Caco-2 (cell line): ENCODE data around the gene CPB2. TPM values are rescaled to one million over a fixed set of nuclear protein-coding genes. Genes with fewer than 3 reads are reported as not detected.

Experiments
- BruUV-seq: library from RNA; stranded (reverse); fragments of 400-500 nt; replicated peaks from 2 replicates; lab custom pipeline; 2021; lab: Mats Ljungman, UMichigan
- CTCF ChIA-PET: fragments of 300-600 bp; sonication (Branson Sonifier 250); formaldehyde crosslinking; loops from one replicate; lab custom pipeline; 2022; ENCODE audit warnings: antibody characterized with exemption; lab: Charles Lee
- POLR2A ChIA-PET: fragments of 300-600 bp; sonication (Branson Sonifier 250); formaldehyde crosslinking; loops from one replicate; lab custom pipeline; 2022; ENCODE audit warnings: antibody characterized with exemption; lab: Charles Lee
- DNase-seq, 2 experiments: peaks; one replicate each; pipeline versions ENCODE4 v3.0.0 to v3.0.0-alpha.2; 2020 to 2022
- H3K27me3 ChIP-seq: replicated peaks from 2 replicates; pipeline ENCODE4 v1.6.0; 2011; ENCODE audit warnings: low read length; ENCODE audit not compliant: control insufficient read depth, insufficient read depth
- H3K36me3 ChIP-seq: 2 replicates; pipeline ENCODE4 v1.5.1; 2011; ENCODE audit warnings: low read length; ENCODE audit not compliant: control insufficient read depth, insufficient read depth
- H3K4me1 ChIP-seq: fragments of 250-450 bp; sonication (Bioruptor Pico); 2 replicates; pipeline ENCODE4 v1.5.1; 2020; ENCODE audit warnings: mild to moderate bottlenecking
- H3K4me3 ChIP-seq: 2 replicates; pipeline ENCODE4 v1.5.1; 2011; ENCODE audit warnings: low read depth, mild to moderate bottlenecking, control low read depth, low read length
- H3K9me3 ChIP-seq: fragments of 250-450 bp; sonication (Bioruptor Pico); 2 replicates; pipeline ENCODE4 v1.5.1; 2020; ENCODE audit warnings: mild to moderate bottlenecking, moderate library complexity
- H3K27ac Mint-ChIP-seq: one replicate; pipeline ENCODE4 v1.8.0; 2022; ENCODE audit warnings: mixed read lengths; ENCODE audit not compliant: unreplicated experiment
- H3K27me3 Mint-ChIP-seq: one replicate; pipeline ENCODE4 v1.8.0; 2022; ENCODE audit warnings: mixed read lengths; ENCODE audit not compliant: insufficient read depth, unreplicated experiment
- H3K36me3 Mint-ChIP-seq: one replicate; pipeline ENCODE4 v1.8.0; 2022; ENCODE audit warnings: mild to moderate bottlenecking, mixed read lengths; ENCODE audit not compliant: insufficient read depth, unreplicated experiment
- H3K4me1 Mint-ChIP-seq: one replicate; pipeline ENCODE4 v1.8.0; 2022; ENCODE audit warnings: low read depth, mixed read lengths; ENCODE audit not compliant: unreplicated experiment
- H3K4me3 Mint-ChIP-seq: one replicate; pipeline ENCODE4 v1.8.0; 2022; ENCODE audit warnings: mild to moderate bottlenecking, moderate library complexity, mixed read lengths; ENCODE audit not compliant: unreplicated experiment
- H3K9me3 Mint-ChIP-seq: one replicate; pipeline ENCODE4 v1.8.0; 2022; ENCODE audit warnings: mixed read lengths; ENCODE audit not compliant: unreplicated experiment
- CTCF ChIP-seq, 2 experiments: fragments of 200-600 bp in 1 of 2; IDR thresholded peaks; 1 replicate in 1 of 2; 2 replicates in 1 of 2; pipeline versions ENCODE4 v1.5.1 to v1.8.0; 2011 to 2022; ENCODE audit warnings: antibody characterized with exemption in 1 of 2, control low read depth in 1 of 2, inconsistent platforms in 1 of 2, low read depth in 1 of 2, low read length in 1 of 2, mild to moderate bottlenecking in 1 of 2, moderate library complexity in 1 of 2; ENCODE audit not compliant: insufficient read depth in 1 of 2, severe bottlenecking in 1 of 2, unreplicated experiment in 1 of 2
- intact Hi-C: fragments of 100-400 bp; cut with micrococcal nuclease; formaldehyde crosslinking; loops from one replicate; pipeline ENCODE4 v1.10.0; 2022; ENCODE audit not compliant: unreplicated experiment
- total RNA-seq: library from RNA; stranded (reverse); gene quantifications from 2 replicates; pipeline ENCODE4 v1.2.3, GENCODE V29; 2022

Gene CPB2
- total RNA-seq, 1 experiment from 2014 or later, result 0.18 TPM

DNA sequence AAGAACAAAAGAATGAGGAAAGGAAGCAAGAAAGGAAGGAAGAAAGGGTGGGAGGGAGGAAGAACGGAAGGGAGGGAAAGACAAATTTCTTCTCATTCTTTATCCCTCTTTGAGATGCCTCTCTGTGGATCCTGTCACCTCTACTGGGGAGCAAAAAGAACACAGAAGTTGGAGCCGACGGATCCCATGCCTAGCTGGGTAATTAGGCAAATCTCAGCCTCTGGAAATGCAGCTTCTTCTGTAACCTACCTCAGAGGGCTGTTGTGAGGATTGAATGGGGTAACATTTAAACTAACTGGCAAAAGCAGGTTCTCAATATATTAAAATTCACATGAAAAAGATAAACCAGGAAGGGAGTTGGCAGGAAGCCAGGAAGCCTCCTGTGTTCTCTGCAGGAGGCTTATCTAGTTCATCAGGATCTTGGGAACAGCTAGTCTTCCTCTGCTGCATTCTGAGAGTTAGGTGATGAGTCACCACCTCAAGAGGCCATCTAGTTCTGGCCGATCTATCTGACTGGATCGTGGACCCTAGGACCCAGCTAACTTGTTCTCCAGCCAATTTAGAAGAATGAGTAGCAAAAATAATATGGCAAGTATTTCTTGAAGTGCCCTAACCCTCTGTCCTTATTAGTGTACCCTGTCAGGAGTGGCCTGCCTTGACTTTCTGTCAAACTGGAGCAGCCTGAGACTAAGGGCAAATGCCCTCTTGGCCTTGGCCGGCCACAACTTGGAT, 15.2 kb upstream of the CPB2 start:
- TF ChIP-seq CTCF (IDR thresholded peaks at IDR 0.05; ENCODE audit: insufficient read depth in 1 of 2, low read depth in 1 of 2, low read length in 1 of 2, severe bottlenecking in 1 of 2, unreplicated experiment in 1 of 2), result no peak
- H3K27me3 ChIP-seq, result no peaks in the 10 kb centered on the region
- no TSS peak for BruUV-seq
- H3K4me1 Mint-ChIP-seq, result no peaks in the 10 kb centered on the region
- H3K4me3 Mint-ChIP-seq, result no peak overlapping the region
- H3K27me3 Mint-ChIP-seq, result peaks cover 3% of the 10 kb centered on the region
- H3K9me3 Mint-ChIP-seq, result no peaks in the 10 kb centered on the region
- intact Hi-C loops, result no loop called here
- no peaks in the 10 kb centered on the region for H3K9me3 ChIP-seq
- DNase-seq, result no peak
- no peaks in the 10 kb centered on the region for H3K36me3 ChIP-seq
- H3K36me3 Mint-ChIP-seq, result no peaks in the 10 kb centered on the region
- no peaks in the 10 kb centered on the region for H3K4me1 ChIP-seq
- ChIA-PET POLR2A (no interaction called here), CTCF (no interaction called here)
- no peak overlapping the region for H3K4me3 ChIP-seq
- no peak overlapping the region for H3K27ac Mint-ChIP-seq

DNA sequence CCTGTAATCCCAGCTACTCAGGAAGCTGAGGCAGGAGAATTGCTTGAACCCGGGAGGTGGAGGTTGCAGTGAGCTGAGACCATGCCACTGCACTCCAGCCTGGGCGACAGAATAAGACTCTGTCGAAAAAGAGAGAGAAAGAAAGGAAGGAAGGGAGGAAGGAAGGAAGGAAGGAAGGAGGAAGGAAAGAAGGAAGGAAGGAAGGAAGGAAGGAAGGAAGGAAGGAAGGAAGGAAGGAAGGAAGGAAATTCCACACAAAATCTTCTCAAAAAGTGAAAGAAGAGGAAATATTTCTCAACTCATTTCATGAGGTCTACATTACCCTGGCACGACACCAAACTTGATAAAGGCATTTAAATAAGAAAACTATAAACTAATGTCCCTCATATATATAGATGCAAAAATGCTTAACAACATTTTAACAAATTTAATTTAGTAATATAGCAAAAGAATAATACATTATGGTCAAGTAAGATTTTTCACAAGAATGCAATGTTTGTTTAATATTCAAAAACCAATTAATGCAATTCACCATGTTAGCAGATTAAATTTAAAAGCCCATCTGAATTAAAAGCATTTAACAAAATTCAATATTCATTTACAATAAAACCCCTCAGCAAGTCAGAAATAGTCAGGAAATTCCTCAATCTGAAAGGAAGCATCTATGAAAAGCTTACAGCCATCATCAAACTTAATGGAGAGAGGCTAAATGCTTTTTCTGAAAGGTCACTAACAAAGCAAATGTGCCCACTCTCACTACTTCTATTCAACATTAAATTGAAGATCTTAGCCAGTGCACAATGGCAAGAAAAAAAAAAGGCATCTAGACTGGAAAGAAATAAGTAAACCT, 12.0 kb upstream of the CPB2 start:
- DNase-seq, result no peak
- Histone ChIP-seq H3K4me3 (no peak overlapping the region), H3K4me1 (no peaks in the 10 kb centered on the region), H3K27me3 (no peaks in the 10 kb centered on the region), H3K9me3 (no peaks in the 10 kb centered on the region), H3K36me3 (no peaks in the 10 kb centered on the region)
- intact Hi-C loops, result no loop called here
- Mint-ChIP-seq H3K4me3 (no peak overlapping the region), H3K9me3 (no peaks in the 10 kb centered on the region), H3K27ac (no peak overlapping the region), H3K4me1 (no peaks in the 10 kb centered on the region), H3K27me3 (peaks cover 13% of the 10 kb centered on the region), H3K36me3 (no peaks in the 10 kb centered on the region)
- no TSS peak for BruUV-seq
- CTCF ChIA-PET, result no interaction called here
- POLR2A ChIA-PET, result no interaction called here
- TF ChIP-seq CTCF (IDR thresholded peaks at IDR 0.05; ENCODE audit: insufficient read depth in 1 of 2, low read depth in 1 of 2, low read length in 1 of 2, severe bottlenecking in 1 of 2, unreplicated experiment in 1 of 2), result no peak

DNA sequence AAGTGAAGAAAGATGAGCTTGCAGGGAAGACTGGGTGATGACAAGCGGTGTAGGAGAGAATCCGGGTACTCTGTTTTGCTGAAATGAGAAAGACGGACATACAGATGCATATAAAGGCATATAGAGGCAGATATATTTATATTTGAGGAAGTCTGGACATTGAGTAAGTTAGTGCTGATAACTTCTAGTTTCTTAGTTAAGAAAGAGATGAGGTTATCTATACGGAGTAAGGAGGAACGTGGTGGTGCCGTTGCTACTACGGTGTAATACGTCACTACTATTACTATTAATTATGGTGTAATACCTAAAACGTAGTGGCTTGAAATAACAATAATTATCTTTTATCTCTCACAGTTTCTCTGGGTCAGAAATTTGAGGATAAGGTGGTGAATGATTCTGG, 9.8 kb upstream of the CPB2 start:
- Mint-ChIP-seq H3K27me3 (peaks cover 17% of the 10 kb centered on the region), H3K36me3 (no peaks in the 10 kb centered on the region), H3K27ac (no peak overlapping the region), H3K9me3 (no peaks in the 10 kb centered on the region), H3K4me3 (no peak overlapping the region), H3K4me1 (no peaks in the 10 kb centered on the region)
- Histone ChIP-seq H3K36me3 (no peaks in the 10 kb centered on the region), H3K4me1 (no peaks in the 10 kb centered on the region), H3K27me3 (no peaks in the 10 kb centered on the region), H3K4me3 (no peak overlapping the region), H3K9me3 (no peaks in the 10 kb centered on the region)
- CTCF ChIA-PET, result interaction anchor here (1.5 kb wide), 1 partner anchor 12 kb away, joined by 6 read pairs; no protein-coding TSS in a partner anchor
- POLR2A ChIA-PET, result no interaction called here
- no TSS peak for BruUV-seq
- DNase-seq, result no peak
- intact Hi-C loops, result no loop called here
- TF ChIP-seq CTCF (IDR thresholded peaks at IDR 0.05; ENCODE audit: insufficient read depth in 1 of 2, low read depth in 1 of 2, low read length in 1 of 2, severe bottlenecking in 1 of 2, unreplicated experiment in 1 of 2), result no peak
